H1 (cell line): ENCODE results near the gene GOLGA2. TPM values are rescaled to one million over a fixed set of nuclear protein-coding genes. Genes with fewer than 3 reads are reported as not detected.

Source experiments
- BCL11A ChIP-seq, 2 experiments: IDR thresholded peaks; one replicate each; pipeline ENCODE4 v1.6.1; 2011; ENCODE audit warnings: low read depth in 2 of 2, low read length in 2 of 2, mild to moderate bottlenecking in 2 of 2
- FOSL1 ChIP-seq: IDR thresholded peaks from 2 replicates; pipeline ENCODE4 v1.6.1; 2011; ENCODE audit warnings: mild to moderate bottlenecking, low read depth, low read length, moderate library complexity; ENCODE audit not compliant: insufficient read depth
- KDM5A ChIP-seq: fragments of 200-600 bp; IDR thresholded peaks from 2 replicates; pipeline ENCODE4 v1.7.1; 2012; ENCODE audit warnings: mild to moderate bottlenecking, low read length, inconsistent platforms, mixed read lengths
- TEAD4 ChIP-seq: IDR thresholded peaks from 2 replicates; pipeline ENCODE4 v1.6.1; 2012; ENCODE audit warnings: low read depth, low read length, inconsistent platforms, mixed read lengths
- polyA plus RNA-seq, 7 experiments: library from polyadenylated mRNA; depleted of rRNA in 3 of 7; stranded (reverse) in 5 of 7; unstranded in 2 of 7; fragments of >200 nt in 5 of 7; fragments of 200-250 nt in 2 of 7; gene quantifications; 1 replicate in 5 of 7; 2 replicates in 1 of 7; 4 replicates in 1 of 7; pipeline versions ENCODE4 v1.2.1 to v1.2.3, GENCODE V29; 2011 to 2013; ENCODE audit warnings: missing spikeins in 2 of 7, mixed read lengths in 2 of 7
- total RNA-seq: library from RNA; stranded (reverse); fragmentation: NEBNext Ultra II Directional; extraction: Animal tissue kit (Norgen Biotek cat#: 25700); gene quantifications from 2 replicates; pipeline ENCODE4 v1.2.1, GENCODE V29; 2021

Gene GOLGA2
- total and polyA plus RNA-seq, 2 of the 8 experiments (the other 6 are each of a cell fraction or from before 2014, with no cell fraction given), result 13.1 to 43.6 TPM

- TF ChIP-seq BCL11A (IDR thresholded peaks at IDR 0.05; ENCODE audit: low read depth in 2 of 2, low read length in 2 of 2) (no peak), KDM5A (no peak), FOSL1 (no peak), TEAD4 (no peak)
- TF ChIP-seq, all 59 proteins: peak for 0
These were observed 49.9 kb downstream of the GOLGA2 start (continued) for GRCh38 chr9:128225770-128226411.
